Ovary (tissue), 3 donors: ENCODE results near the gene ENPP7.

ENCODE experiments used
- EP300 ChIP-seq: sonication (generic); formaldehyde crosslinking; IDR thresholded peaks from one replicate; pipeline ENCODE4 v1.6.1; 2017; ENCODE audit warnings: antibody characterized with exemption
- POLR2A ChIP-seq: fragments of 450-650 bp; IDR thresholded peaks from one replicate; pipeline ENCODE4 v1.6.1; 2017; ENCODE audit warnings: antibody characterized with exemption, mild to moderate bottlenecking, moderate library complexity
- TF ChIP-seq, protein P1 (sequence below), 3 donors: fragments of 450-650 bp in 2 of 3; fragments of 200-600 bp in 1 of 3; IDR thresholded peaks; one replicate each; pipeline versions ENCODE4 v1.5.1 to v1.8.0; 2016 to 2022; ENCODE audit warnings: antibody characterized with exemption in 3 of 3, mild to moderate bottlenecking in 1 of 3
- donor health status: DM: no; HTN: no; CAD: no.

DNA sequence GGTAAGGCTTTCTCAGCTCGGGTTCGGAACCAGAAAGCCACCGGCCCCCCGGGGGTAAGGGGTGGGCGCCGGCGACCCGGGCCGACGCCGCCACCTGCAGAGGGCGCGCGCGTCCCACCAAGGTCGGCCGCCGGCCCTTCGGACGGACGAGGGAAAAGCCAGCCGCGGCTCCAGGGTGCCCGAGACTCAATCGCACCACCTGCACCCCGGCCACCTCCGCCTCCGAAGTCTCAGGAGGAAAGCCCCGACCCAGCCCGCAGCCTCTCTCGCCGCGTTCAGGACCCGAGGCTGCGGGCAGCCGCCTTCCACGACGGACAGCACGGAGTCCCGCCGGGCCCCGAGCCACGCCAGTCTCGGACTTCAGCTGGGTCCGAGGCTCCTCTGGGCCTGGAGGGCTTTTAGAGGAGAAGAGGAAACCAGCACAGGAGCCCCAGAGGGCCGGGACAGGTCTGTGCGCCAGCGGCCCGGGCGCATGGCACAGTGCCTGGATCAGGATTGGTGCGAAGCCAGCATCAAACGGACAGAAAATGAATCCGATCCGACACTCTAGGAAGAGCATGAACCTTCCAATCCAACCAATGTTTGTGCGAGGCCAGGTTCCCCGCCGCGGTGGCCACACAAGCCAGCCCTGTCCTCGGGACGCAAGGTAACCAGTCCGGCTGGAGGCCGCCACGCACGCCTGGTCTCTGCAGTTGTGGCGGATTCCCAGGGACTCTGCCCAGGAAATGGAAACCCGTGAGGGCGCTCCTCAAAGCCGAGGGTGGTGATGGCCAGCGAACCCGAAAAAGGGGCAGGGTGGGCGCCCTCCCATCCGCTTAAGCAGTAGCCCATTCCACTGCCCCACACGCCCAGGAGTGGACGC lies 59.4 kb downstream of the ENPP7 start:
- TF ChIP-seq POLR2A (no peak), EP300 (no peak)
- TF ChIP-seq, protein P1, sequence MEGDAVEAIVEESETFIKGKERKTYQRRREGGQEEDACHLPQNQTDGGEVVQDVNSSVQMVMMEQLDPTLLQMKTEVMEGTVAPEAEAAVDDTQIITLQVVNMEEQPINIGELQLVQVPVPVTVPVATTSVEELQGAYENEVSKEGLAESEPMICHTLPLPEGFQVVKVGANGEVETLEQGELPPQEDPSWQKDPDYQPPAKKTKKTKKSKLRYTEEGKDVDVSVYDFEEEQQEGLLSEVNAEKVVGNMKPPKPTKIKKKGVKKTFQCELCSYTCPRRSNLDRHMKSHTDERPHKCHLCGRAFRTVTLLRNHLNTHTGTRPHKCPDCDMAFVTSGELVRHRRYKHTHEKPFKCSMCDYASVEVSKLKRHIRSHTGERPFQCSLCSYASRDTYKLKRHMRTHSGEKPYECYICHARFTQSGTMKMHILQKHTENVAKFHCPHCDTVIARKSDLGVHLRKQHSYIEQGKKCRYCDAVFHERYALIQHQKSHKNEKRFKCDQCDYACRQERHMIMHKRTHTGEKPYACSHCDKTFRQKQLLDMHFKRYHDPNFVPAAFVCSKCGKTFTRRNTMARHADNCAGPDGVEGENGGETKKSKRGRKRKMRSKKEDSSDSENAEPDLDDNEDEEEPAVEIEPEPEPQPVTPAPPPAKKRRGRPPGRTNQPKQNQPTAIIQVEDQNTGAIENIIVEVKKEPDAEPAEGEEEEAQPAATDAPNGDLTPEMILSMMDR (IDR thresholded peaks at IDR 0.05): peak; percentile 45 to 75 (median 65)
